IMR-90 (cell line): ENCODE measurements around the gene SDS. TPM values are rescaled to one million over a fixed set of nuclear protein-coding genes. Genes with fewer than 3 reads are reported as not detected.

Source experiments
- ATAC-seq: fragments of 200-7000 bp; cut with Tn5 transposase; 2 replicates; pipeline ENCODE4 v1.9.1; 2020; ENCODE audit warnings: low read depth, mild to moderate bottlenecking, moderate library complexity
- BruUV-seq: library from RNA; stranded (reverse); fragments of 400-500 nt; replicated peaks from 2 replicates; lab custom pipeline; 2021; lab: Mats Ljungman, UMichigan
- CTCF ChIA-PET: fragments of 300-600 bp; formaldehyde crosslinking; extraction: SDS; loops from one replicate; lab custom pipeline; 2021; ENCODE audit warnings: antibody characterized with exemption; lab: Yijun Ruan, JAX
- POLR2A ChIA-PET: fragments of 300-600 bp; sonication (Branson Sonifier 250); formaldehyde crosslinking; loops from one replicate; lab custom pipeline; 2022; ENCODE audit warnings: antibody characterized with exemption; ENCODE audit not compliant: unreplicated experiment; lab: Charles Lee
- DNase-seq: peaks from one replicate; pipeline ENCODE4 v3.0.0; 2013
- H2AFZ ChIP-seq: replicated peaks from 2 replicates; pipeline ENCODE3; 2013; ENCODE audit warnings: low read length, mild to moderate bottlenecking; ENCODE audit not compliant: poor library complexity
- H2AK5ac ChIP-seq: 2 replicates; pipeline ENCODE4 v1.6.1; 2013; ENCODE audit warnings: low read depth, low read length, inconsistent platforms
- H2AK9ac ChIP-seq: replicated peaks from 2 replicates; pipeline ENCODE3; 2013; ENCODE audit warnings: mild to moderate bottlenecking, low read depth, low read length, moderate library complexity; ENCODE audit not compliant: poor library complexity
- H2BK120ac ChIP-seq: 2 replicates; pipeline ENCODE4 v1.6.1; 2013; ENCODE audit warnings: low read depth, low read length, inconsistent platforms
- H2BK15ac ChIP-seq: 3 replicates; pipeline ENCODE4 v1.6.1; 2013; ENCODE audit warnings: low read depth, low read length, inconsistent platforms
- H2BK20ac ChIP-seq: 2 replicates; pipeline ENCODE4 v1.6.1; 2013; ENCODE audit warnings: low read depth, mild to moderate bottlenecking, inconsistent platforms, low read length, moderate library complexity
- H2BK5ac ChIP-seq: 2 replicates; pipeline ENCODE4 v1.6.1; 2013; ENCODE audit warnings: mild to moderate bottlenecking, low read depth, low read length, inconsistent platforms; ENCODE audit not compliant: poor library complexity, severe bottlenecking
- H3K14ac ChIP-seq: replicated peaks from 2 replicates; pipeline ENCODE4 v1.6.1; 2013; ENCODE audit warnings: low read depth, low read length, inconsistent platforms
- H3K18ac ChIP-seq: 2 replicates; pipeline ENCODE4 v1.6.1; 2013; ENCODE audit warnings: low read depth, low read length, control low read depth
- H3K23ac ChIP-seq: 2 replicates; pipeline ENCODE4 v1.6.1; 2013; ENCODE audit warnings: low read depth, low read length, inconsistent platforms
- H3K27ac ChIP-seq: 2 replicates; pipeline ENCODE4 v1.5.1; 2013; ENCODE audit warnings: mild to moderate bottlenecking, control low read depth, low read length; ENCODE audit not compliant: insufficient read depth
- H3K27me3 ChIP-seq: 2 replicates; pipeline ENCODE4 v1.6.1; 2013; ENCODE audit warnings: low read length; ENCODE audit not compliant: control insufficient read depth, insufficient read depth
- H3K36me3 ChIP-seq: 2 replicates; pipeline ENCODE4 v1.6.1; 2013; ENCODE audit warnings: low read length, mixed read lengths; ENCODE audit not compliant: control insufficient read depth, insufficient read depth
- H3K4ac ChIP-seq: 2 replicates; pipeline ENCODE4 v1.6.1; 2013; ENCODE audit warnings: low read depth, low read length, inconsistent platforms
- H3K4me1 ChIP-seq: 2 replicates; pipeline ENCODE4 v1.6.1; 2013; ENCODE audit warnings: low read length, mixed read lengths; ENCODE audit not compliant: control insufficient read depth, insufficient read depth
- H3K4me2 ChIP-seq: 2 replicates; pipeline ENCODE4 v1.6.1; 2013; ENCODE audit warnings: low read depth, mild to moderate bottlenecking, control low read depth, low read length, moderate library complexity
- H3K4me3 ChIP-seq: 2 replicates; pipeline ENCODE4 v1.5.1; 2013; ENCODE audit warnings: low read depth, mild to moderate bottlenecking, control low read depth, low read length, moderate library complexity; ENCODE audit not compliant: insufficient read depth
- H3K56ac ChIP-seq: 2 replicates; pipeline ENCODE4 v1.6.1; 2013; ENCODE audit warnings: low read length, inconsistent platforms; ENCODE audit not compliant: insufficient read depth; ENCODE audit errors: extremely low read depth
- H3K79me1 ChIP-seq, 2 experiments: 2 replicates each; pipeline ENCODE4 v1.6.1; 2013; ENCODE audit warnings: low read length in 2 of 2, inconsistent platforms in 1 of 2, low read depth in 1 of 2
- H3K9ac ChIP-seq: 2 replicates; pipeline ENCODE4 v1.6.1; 2013; ENCODE audit warnings: low read depth, low read length, control low read depth
- H3K9me1 ChIP-seq: 2 replicates; pipeline ENCODE4 v1.6.1; 2013; ENCODE audit warnings: low read length, inconsistent platforms; ENCODE audit not compliant: insufficient read depth
- H3K9me3 ChIP-seq: 2 replicates; pipeline ENCODE4 v1.6.1; 2013; ENCODE audit warnings: low read length; ENCODE audit not compliant: control insufficient read depth, insufficient read depth
- H4K20me1 ChIP-seq: 2 replicates; pipeline ENCODE4 v1.6.1; 2013; ENCODE audit warnings: low read length, inconsistent platforms; ENCODE audit not compliant: insufficient read depth
- H4K5ac ChIP-seq: 2 replicates; pipeline ENCODE4 v1.6.1; 2013; ENCODE audit warnings: mild to moderate bottlenecking, low read depth, low read length, control low read depth
- H4K8ac ChIP-seq, 2 experiments: 2 replicates each; pipeline ENCODE4 v1.6.1; 2013; ENCODE audit warnings: low read depth in 2 of 2, low read length in 2 of 2, control low read depth in 1 of 2, inconsistent platforms in 1 of 2
- H4K91ac ChIP-seq: 2 replicates; pipeline ENCODE4 v1.6.1; 2013; ENCODE audit warnings: low read depth, low read length, inconsistent platforms; ENCODE audit not compliant: insufficient read depth
- CEBPB ChIP-seq: IDR thresholded peaks from 2 replicates; pipeline ENCODE4 v1.6.1; 2012; ENCODE audit warnings: low read depth, low read length, improper control_type of control experiment
- CHD1 ChIP-seq: IDR thresholded peaks from 2 replicates; pipeline ENCODE4 v1.6.1; 2012; ENCODE audit warnings: low read depth, low read length, improper control_type of control experiment
- MAZ ChIP-seq: IDR thresholded peaks from 2 replicates; pipeline ENCODE4 v1.6.1; 2012; ENCODE audit warnings: low read depth, mild to moderate bottlenecking, low read length, improper control_type of control experiment, moderate library complexity, borderline replicate concordance
- MXI1 ChIP-seq: IDR thresholded peaks from 2 replicates; pipeline ENCODE4 v1.6.1; 2012; ENCODE audit warnings: low read depth, mild to moderate bottlenecking, low read length, moderate library complexity, borderline replicate concordance
- RAD21 ChIP-seq: IDR thresholded peaks from 2 replicates; pipeline ENCODE4 v1.6.1; 2012; ENCODE audit warnings: low read length, improper control_type of control experiment
- RCOR1 ChIP-seq: IDR thresholded peaks from 2 replicates; pipeline ENCODE4 v1.6.1; 2012; ENCODE audit warnings: mild to moderate bottlenecking, low read length, improper control_type of control experiment; ENCODE audit not compliant: insufficient replicate concordance
- SMC3 ChIP-seq: fragments of 150-350 bp; IDR thresholded peaks from 2 replicates; pipeline ENCODE4 v1.6.1; 2016; ENCODE audit warnings: low read depth, mild to moderate bottlenecking, antibody characterized with exemption, low read length, moderate library complexity
- WGBS, 2 experiments: methylation state at CpG; one replicate each; pipeline versions ENCODE4 v1.1.5 to v1.1.7; 2013; ENCODE audit warnings: missing lambda C conversion rate in 2 of 2; ENCODE audit not compliant: insufficient read length in 1 of 2; ENCODE audit errors: extremely low coverage in 2 of 2; 5-methylcytosine and 5-hydroxymethylcytosine counted together
- dilution Hi-C: fragments of 300-500 bp; cut with HindIII; formaldehyde crosslinking; loops from one replicate; pipeline ENCODE4 v1.14.3; 2018; ENCODE audit warnings: low sequenced_read_pairs; ENCODE audit not compliant: unreplicated experiment
- in situ Hi-C: fragments of 300-500 bp; cut with MboI; formaldehyde crosslinking; loops from 3 replicates; pipeline ENCODE4 v1.14.3; 2019; ENCODE audit warnings: low sequenced_read_pairs, inconsistent platforms, mixed read lengths
- intact Hi-C: fragments of 100-400 bp; cut with micrococcal nuclease; formaldehyde crosslinking; loops from 2 replicates; pipeline ENCODE4 v1.10.0; 2022
- polyA plus RNA-seq, 3 experiments: library from polyadenylated mRNA; depleted of rRNA; stranded (reverse); fragments of >200 nt; gene quantifications; 2 replicates each; pipeline ENCODE4 v1.2.3, GENCODE V29; 2012; ENCODE audit warnings: low replicate concordance in 1 of 3
- total RNA-seq: library from RNA; depleted of rRNA; stranded (reverse); fragments of >200 nt; gene quantifications from 2 replicates; pipeline ENCODE4 v1.2.3, GENCODE V29; 2012
- TF ChIP-seq, protein P1 (sequence below): fragments of 150-350 bp; IDR thresholded peaks from 2 replicates; pipeline ENCODE4 v1.6.1; 2016; ENCODE audit warnings: low read depth, mild to moderate bottlenecking, low read length, moderate library complexity, borderline replicate concordance

Gene SDS
- total and polyA plus RNA-seq, 2 of the 4 experiments (the other 2 are of a cell fraction), result not detected

DNA sequence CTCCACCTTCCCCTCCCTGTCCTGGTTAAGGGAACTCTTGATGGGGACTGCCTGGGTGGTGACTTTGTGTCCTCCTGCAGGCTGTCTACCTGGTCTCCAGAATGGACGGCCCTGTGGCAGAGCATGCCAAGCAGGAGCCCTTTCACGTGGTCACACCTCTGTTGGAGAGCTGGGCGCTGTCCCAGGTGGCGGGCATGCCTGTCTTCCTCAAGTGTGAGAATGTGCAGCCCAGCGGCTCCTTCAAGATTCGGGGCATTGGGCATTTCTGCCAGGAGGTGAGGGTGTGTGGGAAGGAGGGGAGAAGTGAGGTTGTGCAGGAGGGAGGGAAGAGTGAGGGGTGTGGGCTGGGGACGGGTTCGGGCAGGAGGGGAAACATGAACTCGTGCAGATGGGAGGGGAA, 24.2 kb upstream of the SDS start:
- dilution Hi-C loops (no loop called here), intact Hi-C loops (loop anchor here (2.0 kb wide), 1 partner anchor 379 kb away; no protein-coding TSS in a partner anchor), in situ Hi-C loops (loop anchor here (5.0 kb wide), 1 partner anchor 231 kb away; no protein-coding TSS in a partner anchor)
- H2BK5ac ChIP-seq, result no peak overlapping the region
- H3K18ac ChIP-seq, result no peak overlapping the region
- TF ChIP-seq SMC3, result no peak
- no peak for TF ChIP-seq MAZ
- no peak for TF ChIP-seq CHD1
- TF ChIP-seq MXI1, result no peak
- no peak for TF ChIP-seq RCOR1
- TF ChIP-seq, protein P1, sequence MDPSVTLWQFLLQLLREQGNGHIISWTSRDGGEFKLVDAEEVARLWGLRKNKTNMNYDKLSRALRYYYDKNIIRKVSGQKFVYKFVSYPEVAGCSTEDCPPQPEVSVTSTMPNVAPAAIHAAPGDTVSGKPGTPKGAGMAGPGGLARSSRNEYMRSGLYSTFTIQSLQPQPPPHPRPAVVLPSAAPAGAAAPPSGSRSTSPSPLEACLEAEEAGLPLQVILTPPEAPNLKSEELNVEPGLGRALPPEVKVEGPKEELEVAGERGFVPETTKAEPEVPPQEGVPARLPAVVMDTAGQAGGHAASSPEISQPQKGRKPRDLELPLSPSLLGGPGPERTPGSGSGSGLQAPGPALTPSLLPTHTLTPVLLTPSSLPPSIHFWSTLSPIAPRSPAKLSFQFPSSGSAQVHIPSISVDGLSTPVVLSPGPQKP, result no peak
- no peak for TF ChIP-seq CEBPB
- TF ChIP-seq RAD21, result no peak
- no peak overlapping the region for H2BK120ac ChIP-seq
- H2AFZ ChIP-seq, result no peak overlapping the region
- no peaks in the 10 kb centered on the region for H3K9me1 ChIP-seq
- ATAC-seq, result no peak
- no peaks in the 10 kb centered on the region for H3K27me3 ChIP-seq
- no peaks in the 10 kb centered on the region for H3K36me3 ChIP-seq
- WGBS, 2 experiments, result 56% methylated on average over 8 of the region's 9 CpGs; no CpG with 5 or more reads in 1 of the 2 experiments
- CTCF ChIA-PET, result no interaction called here
- no peak overlapping the region for H3K4me2 ChIP-seq
- peaks cover 3% of the 10 kb centered on the region; the same call in 1 of the 2 replicates for H3K9me3 ChIP-seq
- no peak overlapping the region for H4K8ac ChIP-seq
- H2AK5ac ChIP-seq, result no peak overlapping the region
- BruUV-seq, result no TSS peak
- H4K91ac ChIP-seq, result no peak overlapping the region
- H2BK20ac ChIP-seq, result no peak overlapping the region
- H3K27ac ChIP-seq, result no peak overlapping the region
- H3K4me3 ChIP-seq, result no peak overlapping the region
- no peaks in the 10 kb centered on the region; the same call in 1 of the 2 replicates for H3K4me1 ChIP-seq
- H2BK15ac ChIP-seq, result no peak overlapping the region
- H2AK9ac ChIP-seq, result no peak overlapping the region
- DNase-seq, result no peak
- H4K20me1 ChIP-seq, result no peaks in the 10 kb centered on the region
- H3K23ac ChIP-seq, result no peak overlapping the region
- H4K5ac ChIP-seq, result no peak overlapping the region
- H3K14ac ChIP-seq, result no peak overlapping the region
- no peak overlapping the region for H3K9ac ChIP-seq
- POLR2A ChIA-PET, result no interaction called here
- H3K79me1 ChIP-seq, result 0 out of 4 replicates have a peak, but pooled peaks cover 0 to 2% of the 10 kb centered on the region in 2 experiments
- no peak overlapping the region for H3K4ac ChIP-seq
- H3K56ac ChIP-seq, result no peak overlapping the region
